Measurements from ENCODE around the gene NOP53.

The NOP53 gene

GRCh38 chr19:47749326-47749725 is 4.0 kb downstream of the NOP53 start:
- peaks cover 12 to 17% of the 10 kb centered on the region in 2 experiments for H3K4me1 ChIP-seq (ENCODE audit: control insufficient read depth in 1 of 2, insufficient read depth in 1 of 2, low read depth in 1 of 2, low read length in 1 of 2)
- no peaks in the 10 kb centered on the region for H3K9me3 ChIP-seq
- no peak for TF ChIP-seq CTCF (IDR thresholded peaks at IDR 0.05)
- peaks cover 58% of the 10 kb centered on the region for H3K36me3 ChIP-seq
- H3K27me3 ChIP-seq, result no peaks in the 10 kb centered on the region
- H3K27ac ChIP-seq, result no peak overlapping the region
- no peak overlapping the region for H3K4me3 ChIP-seq (ENCODE audit: low read depth in 1 of 2, low read length in 1 of 2)

- Histone ChIP-seq H3K9me3 (no peaks in the 10 kb centered on the region), H3K27ac (no peak overlapping the region), H3K27me3 (no peaks in the 10 kb centered on the region), H3K4me1 (ENCODE audit: control insufficient read depth in 1 of 2, insufficient read depth in 1 of 2, low read depth in 1 of 2, low read length in 1 of 2) (peaks cover 4 to 6% of the 10 kb centered on the region in 2 experiments), H3K36me3 (peaks cover 72% of the 10 kb centered on the region), H3K4me3 (ENCODE audit: low read depth in 1 of 2, low read length in 1 of 2) (no peak overlapping the region)
- no peak for TF ChIP-seq CTCF (IDR thresholded peaks at IDR 0.05)
Measured at GRCh38 chr19:47750752-47751151, 5.4 kb downstream of the NOP53 start.

GRCh38 chr19:47752440-47753211 is 7.3 kb downstream of the NOP53 start:
- Histone ChIP-seq H3K4me1 (ENCODE audit: control insufficient read depth in 1 of 2, insufficient read depth in 1 of 2, low read depth in 1 of 2, low read length in 1 of 2) (no peaks in the 10 kb centered on the region), H3K27ac (no peak overlapping the region), H3K9me3 (no peaks in the 10 kb centered on the region), H3K4me3 (ENCODE audit: low read depth in 1 of 2, low read length in 1 of 2) (no peak overlapping the region), H3K36me3 (peaks cover 91% of the 10 kb centered on the region), H3K27me3 (no peaks in the 10 kb centered on the region)
- no peak for TF ChIP-seq CTCF (IDR thresholded peaks at IDR 0.05)

GRCh38 chr19:47754206-47755064 is 9.1 kb downstream of the NOP53 start:
- no peaks in the 10 kb centered on the region for H3K4me1 ChIP-seq (ENCODE audit: control insufficient read depth in 1 of 2, insufficient read depth in 1 of 2, low read depth in 1 of 2, low read length in 1 of 2)
- no peak for TF ChIP-seq CTCF (IDR thresholded peaks at IDR 0.05)
- no peak overlapping the region for H3K4me3 ChIP-seq (ENCODE audit: low read depth in 1 of 2, low read length in 1 of 2)
- H3K27ac ChIP-seq, result no peak overlapping the region
- no peaks in the 10 kb centered on the region for H3K9me3 ChIP-seq
- H3K27me3 ChIP-seq, result no peaks in the 10 kb centered on the region
- H3K36me3 ChIP-seq, result peaks cover 93% of the 10 kb centered on the region

GRCh38 chr19:47755065-47755761 is 9.9 kb downstream of the NOP53 start:
- TF ChIP-seq CTCF (IDR thresholded peaks at IDR 0.05), result no peak
- Histone ChIP-seq H3K36me3 (peaks cover 86% of the 10 kb centered on the region), H3K27me3 (no peaks in the 10 kb centered on the region), H3K9me3 (no peaks in the 10 kb centered on the region), H3K4me3 (ENCODE audit: low read depth in 1 of 2, low read length in 1 of 2) (no peak overlapping the region), H3K4me1 (ENCODE audit: control insufficient read depth in 1 of 2, insufficient read depth in 1 of 2, low read depth in 1 of 2, low read length in 1 of 2) (no peaks in the 10 kb centered on the region), H3K27ac (no peak overlapping the region)
